HepG2 (cell line): ENCODE measurements around the gene NATD1. TPM values are rescaled to one million over a fixed set of nuclear protein-coding genes. Genes with fewer than 3 reads are reported as not detected.

Experiments
- HOXA3 ChIP-seq: sonication (generic); formaldehyde crosslinking; IDR thresholded peaks from 2 replicates; pipeline ENCODE4 v1.5.0; 2020; ENCODE audit warnings: missing genetic modification reagents
- ISX ChIP-seq: sonication (generic); formaldehyde crosslinking; conservative IDR thresholded peaks from 2 replicates; pipeline ENCODE4 v1.5.0; 2020; ENCODE audit warnings: missing genetic modification reagents
- KLF12 ChIP-seq: sonication (generic); formaldehyde crosslinking; IDR thresholded peaks from 2 replicates; pipeline ENCODE4 v1.4.0; 2020; ENCODE audit warnings: missing genetic modification reagents, borderline replicate concordance
- KLF9 ChIP-seq: IDR thresholded peaks from 2 replicates; pipeline ENCODE4 v1.6.1; 2016; ENCODE audit warnings: low read depth
- MEIS1 ChIP-seq: sonication (generic); formaldehyde crosslinking; IDR thresholded peaks from 2 replicates; pipeline ENCODE4 v1.9.0; 2021; ENCODE audit warnings: mild to moderate bottlenecking, missing genetic modification reagents, moderate library complexity, borderline replicate concordance
- RCOR2 ChIP-seq: IDR thresholded peaks from 2 replicates; pipeline ENCODE4 v1.6.1; 2016; ENCODE audit warnings: missing biosample characterization, missing genetic modification reagents
- ZBTB44 ChIP-seq: sonication (generic); formaldehyde crosslinking; IDR thresholded peaks from 2 replicates; pipeline ENCODE4 v1.4.0; 2020; ENCODE audit warnings: missing genetic modification reagents
- ZKSCAN1 ChIP-seq: fragments of 150-350 bp; IDR thresholded peaks from 2 replicates; pipeline ENCODE4 v1.6.1; 2014; ENCODE audit warnings: low read length
- ZMYM4 ChIP-seq: sonication (generic); formaldehyde crosslinking; IDR thresholded peaks from 2 replicates; pipeline ENCODE4 v1.8.1; 2023; ENCODE audit warnings: mild to moderate bottlenecking, missing genetic modification reagents
- ZNF367 ChIP-seq: sonication (generic); formaldehyde crosslinking; IDR thresholded peaks from 2 replicates; pipeline ENCODE4 v1.4.0; 2020; ENCODE audit warnings: missing genetic modification reagents, borderline replicate concordance
- ZNF446 ChIP-seq: sonication (generic); formaldehyde crosslinking; IDR thresholded peaks from 2 replicates; pipeline ENCODE4 v1.5.0; 2020; ENCODE audit warnings: mild to moderate bottlenecking, missing genetic modification reagents
- polyA plus RNA-seq, 8 experiments: library from polyadenylated mRNA; depleted of rRNA in 3 of 8; stranded (reverse) in 7 of 8; unstranded in 1 of 8; fragments of >200 nt; fragmentation: Illumina TruSeq in 4 of 8; extraction: Trizol in 4 of 8; gene quantifications; 2 replicates each; pipeline versions ENCODE4 v1.2.1 to v1.2.3, GENCODE V29; 2011 to 2016; ENCODE audit warnings: low read depth in 4 of 8, missing spikeins in 1 of 8, mixed read lengths in 1 of 8; ENCODE audit not compliant: insufficient read depth in 1 of 8
- total RNA-seq, 5 experiments: library from RNA; depleted of rRNA; stranded (reverse); fragments of >200 nt; fragmentation: Illumina TruSeq; extraction: Trizol; gene quantifications; 2 replicates each; pipeline ENCODE4 v1.2.3, GENCODE V29; 2016; ENCODE audit warnings: low read depth in 1 of 5
- TF ChIP-seq, protein P1 (sequence below): sonication (generic); formaldehyde crosslinking; IDR thresholded peaks from 2 replicates; pipeline ENCODE4 v1.5.1; 2020; ENCODE audit warnings: mild to moderate bottlenecking, missing genetic modification reagents, borderline replicate concordance
- TF ChIP-seq, protein P2 (sequence below): sonication (generic); formaldehyde crosslinking; IDR thresholded peaks from 2 replicates; pipeline ENCODE4 v1.5.1; 2020; ENCODE audit warnings: missing genetic modification reagents, mild to moderate bottlenecking, borderline replicate concordance
- TF ChIP-seq, protein P3 (sequence below): sonication (generic); formaldehyde crosslinking; IDR thresholded peaks from 2 replicates; pipeline ENCODE4 v1.9.0; 2022; ENCODE audit warnings: missing genetic modification reagents, mild to moderate bottlenecking, borderline replicate concordance
- TF ChIP-seq, protein P4 (sequence below): IDR thresholded peaks from 2 replicates; pipeline ENCODE4 v1.6.1; 2016; ENCODE audit warnings: mild to moderate bottlenecking

NATD1 gene
- total and polyA plus RNA-seq, 2 of the 13 experiments (the other 11 are each of a cell fraction or from before 2014, with no cell fraction given) = 0.31 to 2.3 TPM

- TF ChIP-seq, protein P1, sequence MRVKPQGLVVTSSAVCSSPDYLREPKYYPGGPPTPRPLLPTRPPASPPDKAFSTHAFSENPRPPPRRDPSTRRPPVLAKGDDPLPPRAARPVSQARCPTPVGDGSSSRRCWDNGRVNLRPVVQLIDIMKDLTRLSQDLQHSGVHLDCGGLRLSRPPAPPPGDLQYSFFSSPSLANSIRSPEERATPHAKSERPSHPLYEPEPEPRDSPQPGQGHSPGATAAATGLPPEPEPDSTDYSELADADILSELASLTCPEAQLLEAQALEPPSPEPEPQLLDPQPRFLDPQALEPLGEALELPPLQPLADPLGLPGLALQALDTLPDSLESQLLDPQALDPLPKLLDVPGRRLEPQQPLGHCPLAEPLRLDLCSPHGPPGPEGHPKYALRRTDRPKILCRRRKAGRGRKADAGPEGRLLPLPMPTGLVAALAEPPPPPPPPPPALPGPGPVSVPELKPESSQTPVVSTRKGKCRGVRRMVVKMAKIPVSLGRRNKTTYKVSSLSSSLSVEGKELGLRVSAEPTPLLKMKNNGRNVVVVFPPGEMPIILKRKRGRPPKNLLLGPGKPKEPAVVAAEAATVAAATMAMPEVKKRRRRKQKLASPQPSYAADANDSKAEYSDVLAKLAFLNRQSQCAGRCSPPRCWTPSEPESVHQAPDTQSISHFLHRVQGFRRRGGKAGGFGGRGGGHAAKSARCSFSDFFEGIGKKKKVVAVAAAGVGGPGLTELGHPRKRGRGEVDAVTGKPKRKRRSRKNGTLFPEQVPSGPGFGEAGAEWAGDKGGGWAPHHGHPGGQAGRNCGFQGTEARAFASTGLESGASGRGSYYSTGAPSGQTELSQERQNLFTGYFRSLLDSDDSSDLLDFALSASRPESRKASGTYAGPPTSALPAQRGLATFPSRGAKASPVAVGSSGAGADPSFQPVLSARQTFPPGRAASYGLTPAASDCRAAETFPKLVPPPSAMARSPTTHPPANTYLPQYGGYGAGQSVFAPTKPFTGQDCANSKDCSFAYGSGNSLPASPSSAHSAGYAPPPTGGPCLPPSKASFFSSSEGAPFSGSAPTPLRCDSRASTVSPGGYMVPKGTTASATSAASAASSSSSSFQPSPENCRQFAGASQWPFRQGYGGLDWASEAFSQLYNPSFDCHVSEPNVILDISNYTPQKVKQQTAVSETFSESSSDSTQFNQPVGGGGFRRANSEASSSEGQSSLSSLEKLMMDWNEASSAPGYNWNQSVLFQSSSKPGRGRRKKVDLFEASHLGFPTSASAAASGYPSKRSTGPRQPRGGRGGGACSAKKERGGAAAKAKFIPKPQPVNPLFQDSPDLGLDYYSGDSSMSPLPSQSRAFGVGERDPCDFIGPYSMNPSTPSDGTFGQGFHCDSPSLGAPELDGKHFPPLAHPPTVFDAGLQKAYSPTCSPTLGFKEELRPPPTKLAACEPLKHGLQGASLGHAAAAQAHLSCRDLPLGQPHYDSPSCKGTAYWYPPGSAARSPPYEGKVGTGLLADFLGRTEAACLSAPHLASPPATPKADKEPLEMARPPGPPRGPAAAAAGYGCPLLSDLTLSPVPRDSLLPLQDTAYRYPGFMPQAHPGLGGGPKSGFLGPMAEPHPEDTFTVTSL (CRISPR knock-in tag) = no peak; the same call in 1 of the 2 replicates
- TF ChIP-seq RCOR2 (CRISPR knock-in tag) (no peak), KLF9 (no peak), MEIS1 (no peak), ZMYM4 (CRISPR knock-in tag) (no peak), ZNF367 (CRISPR knock-in tag) (no peak; the same call in 1 of the 2 replicates), KLF12 (CRISPR knock-in tag) (no peak), HOXA3 (CRISPR knock-in tag) (peak; percentile 78), ZKSCAN1 (no peak), ZNF446 (peak; percentile 61; the same call in 1 of the 2 replicates), ZBTB44 (CRISPR knock-in tag) (no peak), ISX (CRISPR knock-in tag) (no peak)
- TF ChIP-seq, protein P2, sequence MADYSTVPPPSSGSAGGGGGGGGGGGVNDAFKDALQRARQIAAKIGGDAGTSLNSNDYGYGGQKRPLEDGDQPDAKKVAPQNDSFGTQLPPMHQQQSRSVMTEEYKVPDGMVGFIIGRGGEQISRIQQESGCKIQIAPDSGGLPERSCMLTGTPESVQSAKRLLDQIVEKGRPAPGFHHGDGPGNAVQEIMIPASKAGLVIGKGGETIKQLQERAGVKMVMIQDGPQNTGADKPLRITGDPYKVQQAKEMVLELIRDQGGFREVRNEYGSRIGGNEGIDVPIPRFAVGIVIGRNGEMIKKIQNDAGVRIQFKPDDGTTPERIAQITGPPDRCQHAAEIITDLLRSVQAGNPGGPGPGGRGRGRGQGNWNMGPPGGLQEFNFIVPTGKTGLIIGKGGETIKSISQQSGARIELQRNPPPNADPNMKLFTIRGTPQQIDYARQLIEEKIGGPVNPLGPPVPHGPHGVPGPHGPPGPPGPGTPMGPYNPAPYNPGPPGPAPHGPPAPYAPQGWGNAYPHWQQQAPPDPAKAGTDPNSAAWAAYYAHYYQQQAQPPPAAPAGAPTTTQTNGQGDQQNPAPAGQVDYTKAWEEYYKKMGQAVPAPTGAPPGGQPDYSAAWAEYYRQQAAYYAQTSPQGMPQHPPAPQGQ = no peak
- TF ChIP-seq, protein P3, sequence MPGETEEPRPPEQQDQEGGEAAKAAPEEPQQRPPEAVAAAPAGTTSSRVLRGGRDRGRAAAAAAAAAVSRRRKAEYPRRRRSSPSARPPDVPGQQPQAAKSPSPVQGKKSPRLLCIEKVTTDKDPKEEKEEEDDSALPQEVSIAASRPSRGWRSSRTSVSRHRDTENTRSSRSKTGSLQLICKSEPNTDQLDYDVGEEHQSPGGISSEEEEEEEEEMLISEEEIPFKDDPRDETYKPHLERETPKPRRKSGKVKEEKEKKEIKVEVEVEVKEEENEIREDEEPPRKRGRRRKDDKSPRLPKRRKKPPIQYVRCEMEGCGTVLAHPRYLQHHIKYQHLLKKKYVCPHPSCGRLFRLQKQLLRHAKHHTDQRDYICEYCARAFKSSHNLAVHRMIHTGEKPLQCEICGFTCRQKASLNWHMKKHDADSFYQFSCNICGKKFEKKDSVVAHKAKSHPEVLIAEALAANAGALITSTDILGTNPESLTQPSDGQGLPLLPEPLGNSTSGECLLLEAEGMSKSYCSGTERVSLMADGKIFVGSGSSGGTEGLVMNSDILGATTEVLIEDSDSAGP (CRISPR knock-in tag) = peak; percentile 86; the same call in 1 of the 2 replicates
- TF ChIP-seq, protein P4, sequence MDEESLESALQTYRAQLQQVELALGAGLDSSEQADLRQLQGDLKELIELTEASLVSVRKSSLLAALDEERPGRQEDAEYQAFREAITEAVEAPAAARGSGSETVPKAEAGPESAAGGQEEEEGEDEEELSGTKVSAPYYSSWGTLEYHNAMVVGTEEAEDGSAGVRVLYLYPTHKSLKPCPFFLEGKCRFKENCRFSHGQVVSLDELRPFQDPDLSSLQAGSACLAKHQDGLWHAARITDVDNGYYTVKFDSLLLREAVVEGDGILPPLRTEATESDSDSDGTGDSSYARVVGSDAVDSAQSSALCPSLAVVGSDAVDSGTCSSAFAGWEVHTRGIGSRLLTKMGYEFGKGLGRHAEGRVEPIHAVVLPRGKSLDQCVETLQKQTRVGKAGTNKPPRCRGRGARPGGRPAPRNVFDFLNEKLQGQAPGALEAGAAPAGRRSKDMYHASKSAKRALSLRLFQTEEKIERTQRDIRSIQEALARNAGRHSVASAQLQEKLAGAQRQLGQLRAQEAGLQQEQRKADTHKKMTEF (CRISPR knock-in tag) = peak; percentile 92
Measured at GRCh38 chr17:21214015-21214776, 39.0 kb downstream of the NATD1 start, which contains the start of gene TMEM11 (continued).
